Esophagus squamous epithelium (tissue), 4 donors: ENCODE data around the gene YIPF2.

Experiments used
- POLR2A ChIP-seq, 4 donors: fragments of 450-650 bp; IDR thresholded peaks; one replicate each; pipeline ENCODE4 v1.6.1; 2017; ENCODE audit warnings: antibody characterized with exemption in 4 of 4, mild to moderate bottlenecking in 4 of 4, moderate library complexity in 3 of 4
- TF ChIP-seq, protein P1 (sequence below), 6 experiments: fragments of 450-650 bp in 4 of 6; fragments of 200-600 bp in 2 of 6; sonication (generic) in 2 of 6; IDR thresholded peaks; one replicate each; pipeline ENCODE4 v1.5.1; 2016 to 2019; ENCODE audit warnings: antibody characterized with exemption in 6 of 6, mild to moderate bottlenecking in 4 of 6, moderate library complexity in 4 of 6

DNA sequence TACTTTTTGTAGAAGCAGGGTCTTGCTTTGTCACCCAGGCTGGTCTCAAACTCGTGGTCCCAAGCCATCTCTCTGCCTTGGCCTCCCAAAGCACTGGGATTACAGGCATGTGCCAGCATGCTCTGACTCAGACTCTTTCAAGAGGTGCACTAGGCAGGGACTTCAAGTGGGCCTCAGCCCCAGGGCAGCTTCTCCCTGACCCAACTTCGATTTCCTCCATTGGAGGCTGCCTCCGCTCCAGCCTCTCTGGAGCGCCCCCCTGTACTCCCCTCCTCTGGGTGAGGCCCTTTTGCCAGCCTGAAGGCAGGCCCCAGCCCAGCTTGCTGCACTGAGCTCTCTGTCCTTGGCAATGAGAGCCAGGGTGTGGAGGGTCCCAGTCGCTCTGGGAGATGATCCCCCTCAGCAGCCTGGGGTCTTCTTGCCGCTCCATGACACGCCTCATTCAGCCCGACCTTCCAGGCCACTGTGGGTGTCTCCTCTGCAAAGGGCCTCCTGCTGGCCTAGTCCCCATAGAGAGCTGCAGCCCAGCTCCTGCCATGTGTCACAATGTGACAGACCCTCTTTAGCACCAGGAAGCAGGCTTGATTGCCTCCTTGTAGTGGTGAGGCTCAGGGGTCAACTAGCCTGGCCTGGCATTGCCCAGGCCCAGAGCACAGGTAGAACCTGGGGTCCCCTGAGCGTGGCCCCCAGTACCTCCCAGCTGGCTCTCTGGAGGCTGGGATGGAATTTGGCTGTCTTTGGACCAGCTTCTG, 40.6 kb downstream of the YIPF2 start:
- TF ChIP-seq, protein P1, sequence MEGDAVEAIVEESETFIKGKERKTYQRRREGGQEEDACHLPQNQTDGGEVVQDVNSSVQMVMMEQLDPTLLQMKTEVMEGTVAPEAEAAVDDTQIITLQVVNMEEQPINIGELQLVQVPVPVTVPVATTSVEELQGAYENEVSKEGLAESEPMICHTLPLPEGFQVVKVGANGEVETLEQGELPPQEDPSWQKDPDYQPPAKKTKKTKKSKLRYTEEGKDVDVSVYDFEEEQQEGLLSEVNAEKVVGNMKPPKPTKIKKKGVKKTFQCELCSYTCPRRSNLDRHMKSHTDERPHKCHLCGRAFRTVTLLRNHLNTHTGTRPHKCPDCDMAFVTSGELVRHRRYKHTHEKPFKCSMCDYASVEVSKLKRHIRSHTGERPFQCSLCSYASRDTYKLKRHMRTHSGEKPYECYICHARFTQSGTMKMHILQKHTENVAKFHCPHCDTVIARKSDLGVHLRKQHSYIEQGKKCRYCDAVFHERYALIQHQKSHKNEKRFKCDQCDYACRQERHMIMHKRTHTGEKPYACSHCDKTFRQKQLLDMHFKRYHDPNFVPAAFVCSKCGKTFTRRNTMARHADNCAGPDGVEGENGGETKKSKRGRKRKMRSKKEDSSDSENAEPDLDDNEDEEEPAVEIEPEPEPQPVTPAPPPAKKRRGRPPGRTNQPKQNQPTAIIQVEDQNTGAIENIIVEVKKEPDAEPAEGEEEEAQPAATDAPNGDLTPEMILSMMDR (IDR thresholded peaks at IDR 0.05): no peak
- no peak for TF ChIP-seq POLR2A (IDR thresholded peaks at IDR 0.05)
